ENCODE measurements around the gene ENPP5. TPM values are rescaled to one million over a fixed set of nuclear protein-coding genes. Genes with fewer than 3 reads are reported as not detected.
"Not testable (repeated sequence)": the region's sequence is repeated elsewhere in the genome, so short reads cannot be mapped to it uniquely, and the experiment has no call there.

The ENPP5 gene
- total RNA-seq, 1 donor from 2014 or later, result 1.4 TPM

- Mint-ChIP-seq H3K36me3 (ENCODE audit: low read depth, unreplicated experiment) (no peaks in the 10 kb centered on the region), H3K4me3 (ENCODE audit: unreplicated experiment) (no peak overlapping the region), H3K4me1 (ENCODE audit: low read depth, unreplicated experiment) (peaks cover 6% of the 10 kb centered on the region), H3K27me3 (ENCODE audit: low read depth, unreplicated experiment) (no peaks in the 10 kb centered on the region), H3K9me3 (ENCODE audit: unreplicated experiment) (no peaks in the 10 kb centered on the region), H3K27ac (ENCODE audit: unreplicated experiment) (no peak overlapping the region)
- no peaks in the 10 kb centered on the region for H3K4me1 ChIP-seq (ENCODE audit: insufficient read depth, low read length)
- H3K27ac ChIP-seq (ENCODE audit: low read depth, low read length), result no peak overlapping the region
- DNase-seq (ENCODE audit: low read depth), result no peak
- FAIRE-seq, result no peak
- H3K27me3 ChIP-seq (ENCODE audit: insufficient read depth, low read length), result peaks cover 2% of the 10 kb centered on the region
- H2AFZ ChIP-seq (ENCODE audit: low read depth, low read length), result no peak overlapping the region
- H3K4me2 ChIP-seq (ENCODE audit: low read length), result no peak overlapping the region
- H3K9ac ChIP-seq (ENCODE audit: low read length), result no peak overlapping the region
- H3K4me3 ChIP-seq (ENCODE audit: insufficient read depth, low read depth, low read length), result no peak overlapping the region
- H4K20me1 ChIP-seq (ENCODE audit: insufficient read depth, low read length), result no peaks in the 10 kb centered on the region
- TF ChIP-seq EZH2 (IDR thresholded peaks at IDR 0.05; ENCODE audit: insufficient read depth, low read length), result no peak
- TF ChIP-seq, protein P1, sequence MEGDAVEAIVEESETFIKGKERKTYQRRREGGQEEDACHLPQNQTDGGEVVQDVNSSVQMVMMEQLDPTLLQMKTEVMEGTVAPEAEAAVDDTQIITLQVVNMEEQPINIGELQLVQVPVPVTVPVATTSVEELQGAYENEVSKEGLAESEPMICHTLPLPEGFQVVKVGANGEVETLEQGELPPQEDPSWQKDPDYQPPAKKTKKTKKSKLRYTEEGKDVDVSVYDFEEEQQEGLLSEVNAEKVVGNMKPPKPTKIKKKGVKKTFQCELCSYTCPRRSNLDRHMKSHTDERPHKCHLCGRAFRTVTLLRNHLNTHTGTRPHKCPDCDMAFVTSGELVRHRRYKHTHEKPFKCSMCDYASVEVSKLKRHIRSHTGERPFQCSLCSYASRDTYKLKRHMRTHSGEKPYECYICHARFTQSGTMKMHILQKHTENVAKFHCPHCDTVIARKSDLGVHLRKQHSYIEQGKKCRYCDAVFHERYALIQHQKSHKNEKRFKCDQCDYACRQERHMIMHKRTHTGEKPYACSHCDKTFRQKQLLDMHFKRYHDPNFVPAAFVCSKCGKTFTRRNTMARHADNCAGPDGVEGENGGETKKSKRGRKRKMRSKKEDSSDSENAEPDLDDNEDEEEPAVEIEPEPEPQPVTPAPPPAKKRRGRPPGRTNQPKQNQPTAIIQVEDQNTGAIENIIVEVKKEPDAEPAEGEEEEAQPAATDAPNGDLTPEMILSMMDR (IDR thresholded peaks at IDR 0.05; ENCODE audit: insufficient read depth, low read depth, low read length), result no peak
- no peaks in the 10 kb centered on the region for H3K9me3 ChIP-seq (ENCODE audit: insufficient read depth, low read depth, low read length)
- H3K79me2 ChIP-seq (ENCODE audit: insufficient read depth, low read length), result no peaks in the 10 kb centered on the region
- H3K36me3 ChIP-seq (ENCODE audit: insufficient read depth, low read length), result no peaks in the 10 kb centered on the region
Measured at GRCh38 chr6:46159229-46159628, 11.6 kb downstream of the ENPP5 start.

DNA sequence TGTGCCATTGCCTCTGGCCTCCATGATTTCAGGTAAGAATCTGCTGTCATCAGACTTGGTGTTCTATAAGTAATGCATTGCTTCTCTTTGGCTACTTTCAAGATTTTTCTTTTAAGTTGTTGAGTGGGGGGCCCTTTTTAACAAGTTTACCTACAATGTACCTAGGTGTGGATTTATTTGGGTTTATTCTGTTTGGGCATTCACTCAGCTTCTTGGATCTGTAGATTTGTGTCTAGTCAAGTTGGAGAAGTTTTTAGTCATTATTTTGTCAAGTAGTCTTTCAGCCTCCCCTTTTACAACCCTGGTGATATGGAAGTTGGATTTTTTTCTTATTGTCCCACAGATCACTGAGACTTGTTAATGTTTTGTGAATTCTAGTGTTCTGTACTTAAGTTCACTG lies 14.1 kb downstream of the ENPP5 start:
- Histone ChIP-seq H2AFZ (ENCODE audit: low read depth, low read length) (no peak overlapping the region), H3K27me3 (ENCODE audit: insufficient read depth, low read length) (peaks cover 2% of the 10 kb centered on the region), H3K79me2 (ENCODE audit: insufficient read depth, low read length) (no peaks in the 10 kb centered on the region), H3K4me1 (ENCODE audit: insufficient read depth, low read length) (no peaks in the 10 kb centered on the region), H3K4me3 (ENCODE audit: insufficient read depth, low read depth, low read length) (no peak overlapping the region), H3K36me3 (ENCODE audit: insufficient read depth, low read length) (no peaks in the 10 kb centered on the region), H4K20me1 (ENCODE audit: insufficient read depth, low read length) (no peaks in the 10 kb centered on the region), H3K27ac (ENCODE audit: low read depth, low read length) (no peak overlapping the region), H3K9me3 (ENCODE audit: insufficient read depth, low read depth, low read length) (no peaks in the 10 kb centered on the region), H3K9ac (ENCODE audit: low read length) (no peak overlapping the region), H3K4me2 (ENCODE audit: low read length) (no peak overlapping the region)
- FAIRE-seq, result no peak
- Mint-ChIP-seq H3K27me3 (ENCODE audit: low read depth, unreplicated experiment) (no peaks in the 10 kb centered on the region), H3K9me3 (ENCODE audit: unreplicated experiment) (no peaks in the 10 kb centered on the region), H3K36me3 (ENCODE audit: low read depth, unreplicated experiment) (no peaks in the 10 kb centered on the region), H3K4me3 (ENCODE audit: unreplicated experiment) (no peak overlapping the region), H3K27ac (ENCODE audit: unreplicated experiment) (no peak overlapping the region), H3K4me1 (ENCODE audit: low read depth, unreplicated experiment) (peaks cover 6% of the 10 kb centered on the region)
- DNase-seq (ENCODE audit: low read depth), result no peak
- no peak for TF ChIP-seq EZH2 (IDR thresholded peaks at IDR 0.05; ENCODE audit: insufficient read depth, low read length)
- TF ChIP-seq, protein P1 (IDR thresholded peaks at IDR 0.05; ENCODE audit: insufficient read depth, low read depth, low read length), result no peak

- not testable (repeated sequence) for H3K4me2 ChIP-seq (ENCODE audit: low read length); FAIRE-seq; H3K36me3 ChIP-seq (ENCODE audit: insufficient read depth, low read length); H3K9me3 ChIP-seq (ENCODE audit: insufficient read depth, low read depth, low read length); H3K4me1 Mint-ChIP-seq (ENCODE audit: low read depth, unreplicated experiment); H3K27me3 Mint-ChIP-seq (ENCODE audit: low read depth, unreplicated experiment); H4K20me1 ChIP-seq (ENCODE audit: insufficient read depth, low read length); H3K27me3 ChIP-seq (ENCODE audit: insufficient read depth, low read length); H3K4me3 Mint-ChIP-seq (ENCODE audit: unreplicated experiment); H3K9me3 Mint-ChIP-seq (ENCODE audit: unreplicated experiment); H2AFZ ChIP-seq (ENCODE audit: low read depth, low read length); H3K79me2 ChIP-seq (ENCODE audit: insufficient read depth, low read length); H3K4me3 ChIP-seq (ENCODE audit: insufficient read depth, low read depth, low read length); DNase-seq (ENCODE audit: low read depth); H3K4me1 ChIP-seq (ENCODE audit: insufficient read depth, low read length); H3K36me3 Mint-ChIP-seq (ENCODE audit: low read depth, unreplicated experiment); H3K27ac ChIP-seq (ENCODE audit: low read depth, low read length); H3K27ac Mint-ChIP-seq (ENCODE audit: unreplicated experiment); H3K9ac ChIP-seq (ENCODE audit: low read length)
Measured at GRCh38 chr6:46149066-46149465, 21.7 kb downstream of the ENPP5 start.
